ENCODE data around the gene ZNF516.
A peak's percentile ranks its signal among the peaks of the same experiment; 100 is the strongest.

ZNF516 gene

GRCh38 chr18:76428396-76429261 lies 66.4 kb downstream of the ZNF516 start:
- Histone ChIP-seq H3K4me1 (ENCODE audit: control insufficient read depth in 1 of 2, insufficient read depth in 1 of 2, low read depth in 1 of 2, low read length in 1 of 2) (peaks cover 43 to 52% of the 10 kb centered on the region in 2 experiments), H3K36me3 (peaks cover 16% of the 10 kb centered on the region), H3K9me3 (no peaks in the 10 kb centered on the region), H3K27me3 (no peaks in the 10 kb centered on the region), H3K27ac (peak overlapping the region; percentile 55), H3K4me3 (ENCODE audit: low read depth in 1 of 2, low read length in 1 of 2) (no peak overlapping the region)
- no peak for TF ChIP-seq CTCF (IDR thresholded peaks at IDR 0.05)

GRCh38 chr18:76426737-76427305 lies 68.2 kb downstream of the ZNF516 start:
- Histone ChIP-seq H3K4me3 (ENCODE audit: low read depth in 1 of 2, low read length in 1 of 2) (peak overlapping the region; percentile 25 to 35), H3K27me3 (no peaks in the 10 kb centered on the region), H3K4me1 (ENCODE audit: control insufficient read depth in 1 of 2, insufficient read depth in 1 of 2, low read depth in 1 of 2, low read length in 1 of 2) (peaks cover 46 to 52% of the 10 kb centered on the region in 2 experiments), H3K9me3 (no peaks in the 10 kb centered on the region), H3K27ac (peak overlapping the region; percentile 59), H3K36me3 (no peaks in the 10 kb centered on the region)
- peak; percentile 34 for TF ChIP-seq CTCF (IDR thresholded peaks at IDR 0.05)

GRCh38 chr18:76425146-76426131 lies 69.6 kb downstream of the ZNF516 start:
- Histone ChIP-seq H3K36me3 (peaks cover 8% of the 10 kb centered on the region), H3K9me3 (no peaks in the 10 kb centered on the region), H3K4me3 (ENCODE audit: low read depth in 1 of 2, low read length in 1 of 2) (no peak overlapping the region), H3K4me1 (ENCODE audit: control insufficient read depth in 1 of 2, insufficient read depth in 1 of 2, low read depth in 1 of 2, low read length in 1 of 2) (peaks cover 38 to 52% of the 10 kb centered on the region in 2 experiments), H3K27ac (peak overlapping the region; percentile 59), H3K27me3 (no peaks in the 10 kb centered on the region)
- no peak for TF ChIP-seq CTCF (IDR thresholded peaks at IDR 0.05)

- TF ChIP-seq CTCF (IDR thresholded peaks at IDR 0.05) = no peak
- peaks cover 36 to 50% of the 10 kb centered on the region in 2 experiments for H3K4me1 ChIP-seq (ENCODE audit: control insufficient read depth in 1 of 2, insufficient read depth in 1 of 2, low read depth in 1 of 2, low read length in 1 of 2)
Measured at GRCh38 chr18:76422838-76423237, 72.2 kb downstream of the ZNF516 start.

GRCh38 chr18:76422121-76422520 lies 72.9 kb downstream of the ZNF516 start:
- Histone ChIP-seq H3K4me1 (ENCODE audit: control insufficient read depth in 1 of 2, insufficient read depth in 1 of 2, low read depth in 1 of 2, low read length in 1 of 2) (peaks cover 37 to 55% of the 10 kb centered on the region in 2 experiments), H3K4me3 (ENCODE audit: low read depth in 1 of 2, low read length in 1 of 2) (no peak overlapping the region), H3K27ac (no peak overlapping the region), H3K27me3 (no peaks in the 10 kb centered on the region), H3K9me3 (no peaks in the 10 kb centered on the region), H3K36me3 (peaks cover 19% of the 10 kb centered on the region)
- no peak for TF ChIP-seq CTCF (IDR thresholded peaks at IDR 0.05)

More at GRCh38 chr18:76422838-76423237, 72.2 kb downstream of the ZNF516 start:
- Histone ChIP-seq H3K9me3 (no peaks in the 10 kb centered on the region), H3K4me3 (ENCODE audit: low read depth in 1 of 2, low read length in 1 of 2) (no peak overlapping the region), H3K27me3 (no peaks in the 10 kb centered on the region), H3K36me3 (peaks cover 19% of the 10 kb centered on the region), H3K27ac (no peak overlapping the region)

All from neutrophil (primary cell).